Measurements from ENCODE around the gene CADPS. TPM values are rescaled to one million over a fixed set of nuclear protein-coding genes. Genes with fewer than 3 reads are reported as not detected.

Gene CADPS
- total RNA-seq, 1 experiment from 2014 or later, result not detected

- BruUV-seq (replicated peaks), result no TSS peak
- no peak for TF ChIP-seq CTCF (conservative IDR thresholded peaks at IDR 0.05; ENCODE audit: low read depth, low read length)
- TF ChIP-seq EZH2 (IDR thresholded peaks at IDR 0.05; ENCODE audit: low read length, unreplicated experiment), result no peak
- no peak for TF ChIP-seq EZH2phosphoT487 (IDR thresholded peaks at IDR 0.05; ENCODE audit: borderline replicate concordance, low read length)
- H2AFZ ChIP-seq (ENCODE audit: low read length), result no peak overlapping the region
- H3F3A ChIP-seq (ENCODE audit: low read length, unreplicated experiment), result no peaks in the 10 kb centered on the region
- H3K4me1 ChIP-seq (ENCODE audit: insufficient read depth, low read length), result no peaks in the 10 kb centered on the region
- H3K36me3 ChIP-seq (ENCODE audit: low read depth, low read length), result no peaks in the 10 kb centered on the region
- no peak overlapping the region for H3K27ac ChIP-seq (ENCODE audit: low read length)
- no peak for ATAC-seq
- intact Hi-C loops (cut with micrococcal nuclease), result no loop called here
- H3K4me3 ChIP-seq (ENCODE audit: low read length), result no peak overlapping the region
- POLR2A ChIA-PET (ENCODE audit: unreplicated experiment), result no interaction called here
- no peaks in the 10 kb centered on the region for H3K9me3 ChIP-seq (ENCODE audit: low read length)
- H3K79me2 ChIP-seq (ENCODE audit: low read length), result no peaks in the 10 kb centered on the region
- no peaks in the 10 kb centered on the region for H3K9me2 ChIP-seq (replicated peaks; ENCODE audit: low read length)
- H3K27me3 ChIP-seq (ENCODE audit: low read length), result peaks cover 69% of the 10 kb centered on the region
- H3K9ac ChIP-seq (ENCODE audit: low read length), result no peak overlapping the region
- H4K20me1 ChIP-seq (ENCODE audit: low read length), result no peaks in the 10 kb centered on the region
- CTCF ChIA-PET, result no interaction called here
- H3K4me2 ChIP-seq (ENCODE audit: low read length), result no peak overlapping the region
- no peak for DNase-seq
These were observed 498.0 kb downstream of the CADPS start for GRCh38 chr3:62376906-62377877.

GRCh38 chr3:62376454-62376720, 498.8 kb downstream of the CADPS start:
- Histone ChIP-seq H3K27me3 (ENCODE audit: low read length) (peaks cover 61% of the 10 kb centered on the region), H3K9me3 (ENCODE audit: low read length) (no peaks in the 10 kb centered on the region), H4K20me1 (ENCODE audit: low read length) (no peaks in the 10 kb centered on the region), H3K9me2 (replicated peaks; ENCODE audit: low read length) (no peaks in the 10 kb centered on the region), H3K36me3 (ENCODE audit: low read depth, low read length) (no peaks in the 10 kb centered on the region), H3F3A (ENCODE audit: low read length, unreplicated experiment) (no peaks in the 10 kb centered on the region), H3K79me2 (ENCODE audit: low read length) (no peaks in the 10 kb centered on the region), H3K4me2 (ENCODE audit: low read length) (no peak overlapping the region), H2AFZ (ENCODE audit: low read length) (no peak overlapping the region), H3K4me3 (ENCODE audit: low read length) (no peak overlapping the region), H3K27ac (ENCODE audit: low read length) (no peak overlapping the region), H3K4me1 (ENCODE audit: insufficient read depth, low read length) (no peaks in the 10 kb centered on the region), H3K9ac (ENCODE audit: low read length) (no peak overlapping the region)
- no peak for ATAC-seq
- CTCF ChIA-PET, result no interaction called here
- no TSS peak for BruUV-seq (replicated peaks)
- no peak for DNase-seq
- TF ChIP-seq CTCF (conservative IDR thresholded peaks at IDR 0.05; ENCODE audit: low read depth, low read length), result no peak
- POLR2A ChIA-PET (ENCODE audit: unreplicated experiment), result no interaction called here
- intact Hi-C loops (cut with micrococcal nuclease), result no loop called here

- TF ChIP-seq EZH2 (IDR thresholded peaks at IDR 0.05; ENCODE audit: low read length, unreplicated experiment) (no peak), CTCF (conservative IDR thresholded peaks at IDR 0.05; ENCODE audit: low read depth, low read length) (no peak), EZH2phosphoT487 (IDR thresholded peaks at IDR 0.05; ENCODE audit: borderline replicate concordance, low read length) (no peak)
- Histone ChIP-seq H3K9me2 (replicated peaks; ENCODE audit: low read length) (no peaks in the 10 kb centered on the region), H2AFZ (ENCODE audit: low read length) (no peak overlapping the region), H3K4me2 (ENCODE audit: low read length) (no peak overlapping the region), H4K20me1 (ENCODE audit: low read length) (no peaks in the 10 kb centered on the region), H3K27me3 (ENCODE audit: low read length) (peaks cover 56% of the 10 kb centered on the region), H3K4me3 (ENCODE audit: low read length) (no peak overlapping the region), H3K9ac (ENCODE audit: low read length) (no peak overlapping the region), H3K4me1 (ENCODE audit: insufficient read depth, low read length) (no peaks in the 10 kb centered on the region), H3K9me3 (ENCODE audit: low read length) (no peaks in the 10 kb centered on the region), H3K79me2 (ENCODE audit: low read length) (no peaks in the 10 kb centered on the region), H3K36me3 (ENCODE audit: low read depth, low read length) (no peaks in the 10 kb centered on the region), H3K27ac (ENCODE audit: low read length) (no peak overlapping the region), H3F3A (ENCODE audit: low read length, unreplicated experiment) (no peaks in the 10 kb centered on the region)
- CTCF ChIA-PET, result no interaction called here
- ATAC-seq (no peak), DNase-seq (no peak)
- intact Hi-C loops (cut with micrococcal nuclease), result no loop called here
- POLR2A ChIA-PET (ENCODE audit: unreplicated experiment), result no interaction called here
- no TSS peak for BruUV-seq (replicated peaks)
These were observed 499.4 kb downstream of the CADPS start for GRCh38 chr3:62375655-62376453.
